ENCODE measurements around the gene PIGZ. TPM values are rescaled to one million over a fixed set of nuclear protein-coding genes. Genes with fewer than 3 reads are reported as not detected.

The PIGZ gene
- total RNA-seq, 4 donors from 2014 or later, result 143 to 541 (median 233) TPM

DNA sequence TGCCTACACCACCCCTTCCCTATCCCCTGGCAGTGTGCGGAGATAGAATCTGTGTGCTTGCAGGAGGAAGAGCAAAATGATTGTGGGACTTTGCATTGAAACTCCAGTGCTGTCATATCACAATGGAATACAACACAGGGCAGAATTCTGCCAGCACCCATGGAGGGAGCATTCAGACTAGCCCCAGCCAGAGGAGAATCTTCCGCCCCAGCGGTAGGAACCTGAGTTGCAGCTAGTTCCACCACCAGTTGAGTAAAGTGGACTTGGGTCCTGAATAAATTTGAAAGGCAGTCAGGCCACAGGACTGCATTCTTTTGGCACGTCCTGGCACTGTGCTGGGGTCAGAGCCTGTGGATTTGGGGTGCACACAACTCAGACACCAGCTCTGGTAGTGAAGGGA, 53.8 kb downstream of the PIGZ start:
- Histone ChIP-seq H3K27me3 (no peaks in the 10 kb centered on the region), H3K9me3 (no peaks in the 10 kb centered on the region), H3K27ac (no peak overlapping the region), H3K4me3 (no peak overlapping the region), H3K36me3 (peaks cover 0 to 5% (median 0%) of the 10 kb centered on the region in 4 donors), H3K4me1 (no peaks in the 10 kb centered on the region)
- intact Hi-C loops (cut with DNase I; ENCODE audit: low total_unique reads), result no loop called here
- TF ChIP-seq EP300 (IDR thresholded peaks at IDR 0.05; ENCODE audit: low read depth), result no peak
- TF ChIP-seq POLR2AphosphoS5 (IDR thresholded peaks at IDR 0.05), result no peak
- TF ChIP-seq POLR2A (IDR thresholded peaks at IDR 0.05), result no peak
- TF ChIP-seq, protein P1, sequence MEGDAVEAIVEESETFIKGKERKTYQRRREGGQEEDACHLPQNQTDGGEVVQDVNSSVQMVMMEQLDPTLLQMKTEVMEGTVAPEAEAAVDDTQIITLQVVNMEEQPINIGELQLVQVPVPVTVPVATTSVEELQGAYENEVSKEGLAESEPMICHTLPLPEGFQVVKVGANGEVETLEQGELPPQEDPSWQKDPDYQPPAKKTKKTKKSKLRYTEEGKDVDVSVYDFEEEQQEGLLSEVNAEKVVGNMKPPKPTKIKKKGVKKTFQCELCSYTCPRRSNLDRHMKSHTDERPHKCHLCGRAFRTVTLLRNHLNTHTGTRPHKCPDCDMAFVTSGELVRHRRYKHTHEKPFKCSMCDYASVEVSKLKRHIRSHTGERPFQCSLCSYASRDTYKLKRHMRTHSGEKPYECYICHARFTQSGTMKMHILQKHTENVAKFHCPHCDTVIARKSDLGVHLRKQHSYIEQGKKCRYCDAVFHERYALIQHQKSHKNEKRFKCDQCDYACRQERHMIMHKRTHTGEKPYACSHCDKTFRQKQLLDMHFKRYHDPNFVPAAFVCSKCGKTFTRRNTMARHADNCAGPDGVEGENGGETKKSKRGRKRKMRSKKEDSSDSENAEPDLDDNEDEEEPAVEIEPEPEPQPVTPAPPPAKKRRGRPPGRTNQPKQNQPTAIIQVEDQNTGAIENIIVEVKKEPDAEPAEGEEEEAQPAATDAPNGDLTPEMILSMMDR (IDR thresholded peaks at IDR 0.05), result no peak
- 60 to 99% methylated on average over 1 to 4 of the region's 4 CpGs for WGBS, 2 donors (ENCODE audit: low coverage in 1 of 2)
- DNase-seq, result no peak
- in situ Hi-C loops (cut with MboI; ENCODE audit: low pct_ligation_motif_present in 1 of 4, low pct_unique_long_range_greater_than_20kb in 1 of 4, low sequenced_read_pairs in 3 of 4), result no loop called here

DNA sequence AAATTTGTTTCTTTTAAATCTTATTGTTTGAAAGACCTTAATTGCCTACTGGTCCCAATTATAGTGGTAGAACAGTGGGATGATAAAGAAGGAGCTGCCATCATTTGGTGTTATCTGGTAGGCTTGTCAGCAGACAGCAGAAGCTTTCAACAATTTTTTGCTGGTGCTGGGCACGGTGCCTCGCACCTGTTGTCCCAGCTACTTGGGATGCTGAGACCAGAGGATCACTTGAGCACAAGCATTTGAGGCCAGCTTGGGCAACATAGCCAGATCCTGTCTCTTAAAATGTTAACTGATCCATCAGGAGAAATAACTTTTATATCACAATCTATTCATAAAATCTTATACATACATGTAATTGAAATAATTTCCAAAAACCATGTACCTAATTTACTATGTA, 64.9 kb downstream of the PIGZ start:
- Histone ChIP-seq H3K4me1 (no peaks in the 10 kb centered on the region), H3K27me3 (no peaks in the 10 kb centered on the region), H3K9me3 (no peaks in the 10 kb centered on the region), H3K27ac (no peak overlapping the region), H3K36me3 (peaks cover 0 to 54% (median 28%) of the 10 kb centered on the region in 4 donors), H3K4me3 (no peak overlapping the region)
- DNase-seq, result no peak
- 98% methylated on average over 2 of the region's 2 CpGs; no CpG with 5 or more reads in 1 of the 2 donors for WGBS, 2 donors (ENCODE audit: low coverage in 1 of 2)
- in situ Hi-C loops (cut with MboI; ENCODE audit: low pct_ligation_motif_present in 1 of 4, low pct_unique_long_range_greater_than_20kb in 1 of 4, low sequenced_read_pairs in 3 of 4), result no loop called here
- intact Hi-C loops (cut with DNase I; ENCODE audit: low total_unique reads), result no loop called here
- TF ChIP-seq, protein P1 (IDR thresholded peaks at IDR 0.05), result no peak
- TF ChIP-seq EP300 (IDR thresholded peaks at IDR 0.05; ENCODE audit: low read depth), result no peak
- no peak for TF ChIP-seq POLR2A (IDR thresholded peaks at IDR 0.05)
- no peak for TF ChIP-seq POLR2AphosphoS5 (IDR thresholded peaks at IDR 0.05)

DNA sequence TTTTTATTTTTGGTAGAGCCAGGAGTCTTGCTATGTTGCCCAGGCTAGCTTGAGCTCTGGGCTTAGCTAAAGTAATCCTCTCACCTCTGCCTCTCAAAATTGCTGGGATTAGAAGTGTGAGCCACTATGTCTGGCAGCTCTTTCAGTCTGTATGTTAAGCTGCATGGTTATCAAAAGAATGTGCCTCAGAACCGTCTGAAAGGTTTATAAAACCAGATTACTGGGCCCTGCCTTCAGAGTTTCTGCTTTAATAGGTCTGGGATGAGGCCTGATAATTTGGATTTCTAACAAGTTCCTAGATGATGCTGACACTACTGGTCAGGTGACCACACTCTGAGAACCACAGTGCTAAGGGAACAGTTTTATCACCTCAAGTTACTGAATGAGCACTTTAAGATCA, 66.3 kb downstream of the PIGZ start:
- peaks cover 0 to 54% (median 27%) of the 10 kb centered on the region in 4 donors for H3K36me3 ChIP-seq
- no peak overlapping the region for H3K27ac ChIP-seq
- in situ Hi-C loops (cut with MboI; ENCODE audit: low pct_ligation_motif_present in 1 of 4, low pct_unique_long_range_greater_than_20kb in 1 of 4, low sequenced_read_pairs in 3 of 4), result no loop called here
- 100% methylated on average over 1 of the region's 1 CpG; no CpG with 5 or more reads in 1 of the 2 donors for whole genome bisulfite sequencing, 2 donors (ENCODE audit: low coverage in 1 of 2)
- DNase-seq, result no peak
- no peaks in the 10 kb centered on the region for H3K4me1 ChIP-seq
- no peaks in the 10 kb centered on the region for H3K27me3 ChIP-seq
- no peaks in the 10 kb centered on the region for H3K9me3 ChIP-seq
- TF ChIP-seq EP300 (IDR thresholded peaks at IDR 0.05; ENCODE audit: low read depth) (no peak), POLR2A (IDR thresholded peaks at IDR 0.05) (no peak), POLR2AphosphoS5 (IDR thresholded peaks at IDR 0.05) (no peak)
- TF ChIP-seq, protein P1 (IDR thresholded peaks at IDR 0.05), result no peak
- no peak overlapping the region for H3K4me3 ChIP-seq
- intact Hi-C loops (cut with DNase I; ENCODE audit: low total_unique reads), result no loop called here

DNA sequence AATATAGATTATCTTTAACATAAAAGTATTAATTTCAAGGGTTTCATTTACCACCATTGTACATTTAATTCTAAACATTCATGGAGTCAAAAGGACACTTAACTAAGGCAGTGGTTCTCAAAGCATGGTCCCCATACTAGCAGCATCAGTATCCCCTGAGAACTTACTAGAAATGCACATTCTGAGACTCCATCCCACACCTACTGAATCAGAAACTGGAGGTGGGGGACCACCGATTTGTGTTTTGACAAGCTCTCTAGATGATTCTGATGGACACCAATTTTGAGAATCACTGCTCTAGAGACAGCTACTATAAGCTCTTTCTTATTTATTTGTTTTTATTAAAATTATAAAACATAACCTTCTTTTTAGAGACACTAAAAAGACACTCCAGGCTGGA, 66.9 kb downstream of the PIGZ start:
- Histone ChIP-seq H3K4me1 (no peaks in the 10 kb centered on the region), H3K36me3 (peaks cover 0 to 54% (median 24%) of the 10 kb centered on the region in 4 donors), H3K27me3 (no peaks in the 10 kb centered on the region), H3K9me3 (no peaks in the 10 kb centered on the region), H3K4me3 (no peak overlapping the region), H3K27ac (no peak overlapping the region)
- intact Hi-C loops (cut with DNase I; ENCODE audit: low total_unique reads), result no loop called here
- TF ChIP-seq, protein P1 (IDR thresholded peaks at IDR 0.05), result no peak
- TF ChIP-seq EP300 (IDR thresholded peaks at IDR 0.05; ENCODE audit: low read depth) (no peak), POLR2A (IDR thresholded peaks at IDR 0.05) (no peak), POLR2AphosphoS5 (IDR thresholded peaks at IDR 0.05) (no peak)
- no peak for DNase-seq
- 57 to 89% methylated on average over 1 of the region's 1 CpG for WGBS, 2 donors (ENCODE audit: low coverage in 1 of 2)
- in situ Hi-C loops (cut with MboI; ENCODE audit: low pct_ligation_motif_present in 1 of 4, low pct_unique_long_range_greater_than_20kb in 1 of 4, low sequenced_read_pairs in 3 of 4), result no loop called here

Other genes starting within 250 kb of the PIGZ start
- gene PAK2, start 229.0 kb downstream of the PIGZ start, total RNA-seq, result 10 to 100 TPM; 16.3 to 54.5 (median 36.7) TPM
- 10 to 100 TPM; 33.3 to 52.1 (median 48.0) TPM for gene SENP5, start 100.9 kb downstream of the PIGZ start, total RNA-seq
- gene NCBP2, start 26.3 kb downstream of the PIGZ start, total RNA-seq, result 10 to 100 TPM in 3 of 4 donors, 1 to 10 TPM in 1; 6.8 to 36.9 (median 31.8) TPM
- 10 to 100 TPM in 2 of 4 donors, 1 to 10 TPM in 2; 3.0 to 20.6 (median 10.3) TPM for gene MELTF, start 61.0 kb upstream of the PIGZ start, total RNA-seq